Keratinocyte (primary cell): Measurements from ENCODE around the gene FBXL14. TPM values are rescaled to one million over a fixed set of nuclear protein-coding genes. Genes with fewer than 3 reads are reported as not detected.

Source experiments
- DNase-seq: peaks from one replicate; pipeline ENCODE4 v3.0.0-alpha.2; 2011; ENCODE audit warnings: low read depth, missing footprints, low spot score
- FAIRE-seq: peaks from 2 replicates; lab custom pipeline; 2011; peaks lifted over from hg19 to GRCh38; lab: Jason Lieb, UNC
- H2AFZ ChIP-seq: 2 replicates; pipeline ENCODE4 v1.6.0; 2012; ENCODE audit warnings: low read length, control low read depth, inconsistent platforms; ENCODE audit not compliant: control insufficient read depth
- H3K27ac ChIP-seq: 2 replicates; pipeline ENCODE4 v1.5.1; 2011; ENCODE audit warnings: low read length; ENCODE audit not compliant: control insufficient read depth, insufficient read depth
- H3K27me3 ChIP-seq: 3 replicates; pipeline ENCODE4 v1.6.0; 2011; ENCODE audit warnings: low read length; ENCODE audit not compliant: control insufficient read depth, insufficient read depth; ENCODE audit errors: extremely low read depth
- H3K36me3 ChIP-seq, 2 experiments: 2 replicates in 1 of 2; 3 replicates in 1 of 2; pipeline ENCODE4 v1.5.1; 2011; ENCODE audit warnings: low read length in 2 of 2, mild to moderate bottlenecking in 1 of 2; ENCODE audit not compliant: control insufficient read depth in 2 of 2, insufficient read depth in 2 of 2; ENCODE audit errors: extremely low read depth in 1 of 2
- H3K4me1 ChIP-seq: 3 replicates; pipeline ENCODE4 v1.5.1; 2011; ENCODE audit warnings: low read length; ENCODE audit not compliant: control insufficient read depth, insufficient read depth; ENCODE audit errors: extremely low read depth
- H3K4me2 ChIP-seq: 3 replicates; pipeline ENCODE4 v1.6.0; 2011; ENCODE audit warnings: low read depth, low read length; ENCODE audit not compliant: control insufficient read depth, insufficient read depth; ENCODE audit errors: extremely low read depth
- H3K4me3 ChIP-seq, 3 experiments: fragments of 200-600 bp in 1 of 3; sonication (generic) in 1 of 3; 2 replicates in 2 of 3; 3 replicates in 1 of 3; pipeline ENCODE4 v1.5.1; 2011 to 2016; ENCODE audit warnings: low read length in 3 of 3, mild to moderate bottlenecking in 3 of 3, control low read depth in 2 of 3, inconsistent platforms in 1 of 3, low read depth in 1 of 3, mixed read lengths in 1 of 3, mixed run types in 1 of 3, moderate library complexity in 1 of 3; ENCODE audit not compliant: control insufficient read depth in 2 of 3, insufficient read depth in 2 of 3; ENCODE audit errors: extremely low read depth in 1 of 3
- H3K79me2 ChIP-seq: 2 replicates; pipeline ENCODE4 v1.6.0; 2012; ENCODE audit warnings: low read length; ENCODE audit not compliant: control insufficient read depth, insufficient read depth
- H3K9ac ChIP-seq: 3 replicates; pipeline ENCODE4 v1.6.0; 2011; ENCODE audit warnings: low read length; ENCODE audit not compliant: control insufficient read depth, insufficient read depth; ENCODE audit errors: extremely low read depth
- H3K9me1 ChIP-seq: 3 replicates; pipeline ENCODE4 v1.6.0; 2011; ENCODE audit warnings: low read length; ENCODE audit not compliant: control insufficient read depth, insufficient read depth; ENCODE audit errors: extremely low read depth
- H3K9me3 ChIP-seq: 2 replicates; pipeline ENCODE4 v1.5.1; 2012; ENCODE audit warnings: low read depth, low read length; ENCODE audit not compliant: control insufficient read depth
- H4K20me1 ChIP-seq: 3 replicates; pipeline ENCODE4 v1.6.0; 2011; ENCODE audit warnings: low read length; ENCODE audit not compliant: control insufficient read depth, insufficient read depth; ENCODE audit errors: extremely low read depth
- EZH2 ChIP-seq: IDR thresholded peaks from one replicate; pipeline ENCODE4 v1.6.1; 2012; ENCODE audit warnings: inconsistent platforms, mild to moderate bottlenecking, low read length, moderate library complexity
- dilution Hi-C: fragments of 300-500 bp; cut with MboI; formaldehyde crosslinking; loops from one replicate; pipeline ENCODE4 v1.7.0; 2020; ENCODE audit warnings: low sequenced_read_pairs; ENCODE audit not compliant: extremely low pct_ligation_motif_present
- polyA plus RNA-seq, 5 experiments: library from polyadenylated mRNA; depleted of rRNA in 3 of 5; stranded (reverse) in 3 of 5; stranded (forward) in 1 of 5; unstranded in 1 of 5; fragments of >200 nt; gene quantifications; 1 replicate in 1 of 5; 2 replicates in 3 of 5; 3 replicates in 1 of 5; pipeline versions ENCODE4 v1.2.1 to v1.2.3, GENCODE V29; 2011 to 2012; ENCODE audit warnings: missing spikeins in 2 of 5, low read depth in 1 of 5, low replicate concordance in 1 of 5
- TF ChIP-seq, protein P1 (sequence below), 3 experiments: IDR thresholded peaks in 1 of 3; conservative IDR thresholded peaks in 1 of 3; optimal IDR thresholded peaks in 1 of 3; 2 replicates in 2 of 3; 3 replicates in 1 of 3; pipeline versions ENCODE3 to v1.5.1; 2011; ENCODE audit warnings: low read length in 3 of 3, mild to moderate bottlenecking in 3 of 3, moderate library complexity in 2 of 3, control low read depth in 1 of 3, inconsistent platforms in 1 of 3; ENCODE audit not compliant: insufficient read depth in 2 of 3; ENCODE audit errors: extremely low read depth in 1 of 3

FBXL14 gene
- polyA plus RNA-seq, 1 donor (not counting 4 experiments of a cell fraction or from before 2014, with no cell fraction given): 1.8 TPM

DNA sequence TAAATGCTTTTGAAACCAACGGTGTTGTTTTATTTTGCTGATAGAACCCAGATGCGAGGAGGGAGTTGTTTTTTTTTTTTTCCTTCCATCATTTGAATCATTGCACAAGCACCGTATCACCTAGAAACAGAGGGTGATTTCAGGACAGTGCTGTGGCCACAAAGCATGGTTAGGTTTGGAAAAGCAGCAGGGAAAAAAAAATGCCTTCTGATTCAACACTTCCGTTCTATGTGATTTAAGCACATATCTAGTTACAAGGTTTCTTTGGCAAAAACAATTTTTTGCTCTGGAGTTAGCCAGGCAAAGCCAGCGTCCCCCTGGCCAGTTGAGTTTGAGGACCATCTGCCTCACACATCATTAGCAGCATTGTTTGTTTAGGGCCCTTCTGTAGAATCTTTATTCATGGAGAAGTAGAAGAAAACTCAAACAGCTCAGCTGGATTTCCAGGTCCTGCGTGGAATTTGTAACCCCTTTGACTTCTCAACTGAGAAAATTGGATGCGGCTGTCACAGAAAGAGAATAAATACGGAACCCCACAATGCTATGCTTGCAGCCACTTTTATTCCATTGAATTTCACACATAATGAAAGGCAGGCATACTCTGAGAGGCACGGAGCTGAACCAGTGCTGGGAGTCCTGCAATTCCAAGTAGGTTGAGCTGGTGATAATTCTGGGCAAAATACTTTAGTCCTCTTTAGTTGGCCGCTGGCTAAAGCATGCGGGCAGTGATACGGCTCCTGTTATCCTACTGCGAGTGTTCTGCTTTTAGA lies 17.6 kb upstream of the FBXL14 start:
- FAIRE-seq (no peak), DNase-seq (no peak)
- Histone ChIP-seq H3K9ac (no peak overlapping the region), H3K4me1 (peaks cover 23% of the 10 kb centered on the region), H3K4me2 (no peak overlapping the region), H2AFZ (no peak overlapping the region), H3K36me3 (no peaks in the 10 kb centered on the region), H3K4me3 (no peak overlapping the region), H3K9me3 (no peaks in the 10 kb centered on the region), H4K20me1 (peaks cover 18% of the 10 kb centered on the region), H3K27ac (no peak overlapping the region), H3K27me3 (peaks cover 39% of the 10 kb centered on the region), H3K9me1 (no peaks in the 10 kb centered on the region), H3K79me2 (no peaks in the 10 kb centered on the region)
- TF ChIP-seq EZH2: no peak
- TF ChIP-seq, protein P1, sequence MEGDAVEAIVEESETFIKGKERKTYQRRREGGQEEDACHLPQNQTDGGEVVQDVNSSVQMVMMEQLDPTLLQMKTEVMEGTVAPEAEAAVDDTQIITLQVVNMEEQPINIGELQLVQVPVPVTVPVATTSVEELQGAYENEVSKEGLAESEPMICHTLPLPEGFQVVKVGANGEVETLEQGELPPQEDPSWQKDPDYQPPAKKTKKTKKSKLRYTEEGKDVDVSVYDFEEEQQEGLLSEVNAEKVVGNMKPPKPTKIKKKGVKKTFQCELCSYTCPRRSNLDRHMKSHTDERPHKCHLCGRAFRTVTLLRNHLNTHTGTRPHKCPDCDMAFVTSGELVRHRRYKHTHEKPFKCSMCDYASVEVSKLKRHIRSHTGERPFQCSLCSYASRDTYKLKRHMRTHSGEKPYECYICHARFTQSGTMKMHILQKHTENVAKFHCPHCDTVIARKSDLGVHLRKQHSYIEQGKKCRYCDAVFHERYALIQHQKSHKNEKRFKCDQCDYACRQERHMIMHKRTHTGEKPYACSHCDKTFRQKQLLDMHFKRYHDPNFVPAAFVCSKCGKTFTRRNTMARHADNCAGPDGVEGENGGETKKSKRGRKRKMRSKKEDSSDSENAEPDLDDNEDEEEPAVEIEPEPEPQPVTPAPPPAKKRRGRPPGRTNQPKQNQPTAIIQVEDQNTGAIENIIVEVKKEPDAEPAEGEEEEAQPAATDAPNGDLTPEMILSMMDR (optimal IDR thresholded peaks at IDR 0.05 in 1 of 3, IDR thresholded peaks at IDR 0.05 in 1 of 3, conservative IDR thresholded peaks at IDR 0.05 in 1 of 3; ENCODE audit: extremely low read depth in 1 of 3, insufficient read depth in 2 of 3, low read length in 3 of 3): no peak
- dilution Hi-C loops: no loop called here

DNA sequence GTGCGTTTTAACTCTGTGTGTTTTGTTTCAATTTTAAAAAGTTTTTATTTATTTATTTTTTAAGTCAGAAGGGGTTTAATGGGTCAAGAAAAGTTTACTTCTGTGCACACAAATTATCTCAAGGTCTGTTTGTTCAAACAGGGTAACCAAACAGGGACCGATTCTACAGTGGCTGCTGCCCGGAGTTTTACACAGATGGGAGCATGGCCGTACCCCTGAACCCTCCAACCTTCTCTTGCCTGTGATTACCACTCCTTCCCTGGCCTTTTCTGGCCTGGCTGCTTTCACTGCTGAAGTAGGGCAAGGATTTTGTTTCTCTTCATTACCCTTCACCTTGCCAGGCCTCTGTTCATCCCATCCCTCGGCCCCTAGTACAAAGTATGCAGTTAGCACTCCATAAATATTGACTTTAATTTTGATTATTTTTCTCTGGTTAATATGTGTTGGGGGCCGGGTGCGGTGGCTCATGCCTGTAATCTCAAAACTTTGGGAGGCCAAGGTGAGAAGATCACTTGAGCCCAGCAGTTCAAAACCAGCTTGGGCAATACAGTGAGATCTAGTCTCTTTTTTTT lies 15.8 kb upstream of the FBXL14 start:
- H3K27ac ChIP-seq: no peak overlapping the region
- no peaks in the 10 kb centered on the region for H3K9me3 ChIP-seq
- TF ChIP-seq EZH2: no peak
- TF ChIP-seq, protein P1 (optimal IDR thresholded peaks at IDR 0.05 in 1 of 3, IDR thresholded peaks at IDR 0.05 in 1 of 3, conservative IDR thresholded peaks at IDR 0.05 in 1 of 3; ENCODE audit: extremely low read depth in 1 of 3, insufficient read depth in 2 of 3, low read length in 3 of 3): no peak
- FAIRE-seq (no peak), DNase-seq (no peak)
- H3K27me3 ChIP-seq: peaks cover 33% of the 10 kb centered on the region
- no peak overlapping the region for H2AFZ ChIP-seq
- H4K20me1 ChIP-seq: peaks cover 8% of the 10 kb centered on the region
- dilution Hi-C loops: no loop called here
- H3K4me3 ChIP-seq: no peak overlapping the region
- no peak overlapping the region for H3K4me2 ChIP-seq
- no peaks in the 10 kb centered on the region for H3K9me1 ChIP-seq
- H3K4me1 ChIP-seq: peaks cover 22% of the 10 kb centered on the region
- H3K79me2 ChIP-seq: peaks cover 1% of the 10 kb centered on the region
- no peak overlapping the region for H3K9ac ChIP-seq
- no peaks in the 10 kb centered on the region for H3K36me3 ChIP-seq
